Effector CD4-positive, alpha-beta T cell (primary cell): ENCODE data around the gene AJAP1.

ENCODE experiments used
- DNase-seq: peaks from one replicate; pipeline ENCODE4 v3.0.0-alpha.2; 2020

AJAP1 gene

DNA sequence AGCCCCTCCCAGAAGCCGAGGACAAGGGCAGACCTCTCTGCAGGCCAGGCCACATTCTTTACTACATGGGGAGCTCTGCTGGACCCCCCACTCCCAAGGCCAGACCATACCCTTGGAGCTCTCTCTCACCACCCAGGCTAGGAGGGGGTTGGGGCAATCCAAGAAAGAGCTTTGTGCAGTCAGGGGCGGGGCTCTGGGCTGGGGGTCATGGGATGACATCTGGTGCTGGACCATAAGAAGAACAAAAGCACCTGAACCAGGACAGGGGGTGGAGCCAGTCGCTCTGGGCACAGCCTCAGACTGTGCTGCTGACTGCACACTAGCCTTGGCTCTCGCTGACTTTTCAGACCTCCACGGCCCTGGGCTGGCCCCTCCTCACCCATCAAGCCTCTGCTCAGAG is 23.1 kb upstream of the AJAP1 start:
- no peak for DNase-seq

DNA sequence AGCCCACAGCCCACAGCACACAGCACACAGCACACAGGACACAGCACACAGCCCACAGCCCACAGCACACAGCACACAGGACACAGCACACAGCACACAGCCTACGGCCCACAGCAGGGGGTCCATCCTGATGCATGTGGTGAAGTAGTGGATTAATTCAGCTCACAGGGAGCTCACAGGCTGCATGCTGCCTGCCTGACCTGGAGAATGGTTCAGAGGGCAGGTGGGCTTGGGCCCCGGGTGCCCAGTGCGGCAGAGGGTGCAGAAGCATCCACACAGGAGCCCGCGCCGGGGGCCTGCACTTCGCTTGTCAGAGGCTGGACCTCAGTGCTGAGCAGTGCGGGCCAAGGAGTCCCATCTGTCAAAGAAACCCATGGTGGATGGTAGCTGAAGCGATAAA is 21.1 kb upstream of the AJAP1 start:
- no peak for DNase-seq

DNA sequence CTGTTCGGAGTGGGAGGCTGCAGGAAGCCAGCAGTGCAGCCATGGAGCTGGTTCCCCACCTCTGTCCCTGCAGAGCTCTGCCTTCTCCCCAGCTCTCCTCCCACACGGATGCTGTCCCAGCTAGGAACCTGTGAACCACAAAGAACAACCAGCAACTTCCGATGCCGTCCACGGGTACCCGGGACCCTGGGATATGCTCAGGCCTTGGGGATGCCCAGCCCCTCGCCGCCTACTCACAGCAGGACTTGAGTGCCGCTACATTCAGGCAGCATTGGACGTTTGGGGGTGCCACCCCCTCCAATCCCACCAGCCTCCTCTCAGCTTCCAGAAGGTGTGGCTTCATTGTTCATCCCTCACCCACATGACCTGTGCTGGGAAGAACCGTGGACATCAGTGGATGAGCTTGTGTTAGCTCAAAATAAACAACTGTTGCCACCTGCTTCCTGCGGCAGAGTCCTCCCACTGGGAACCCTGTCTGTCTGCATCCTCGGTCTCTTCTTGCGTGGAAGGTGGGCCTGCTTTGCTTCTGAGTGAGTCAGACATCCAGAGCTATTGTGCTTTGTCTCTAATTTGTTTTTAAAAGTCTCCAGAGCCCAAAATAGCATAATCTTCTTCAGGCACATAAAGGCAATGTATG is 20.1 kb upstream of the AJAP1 start:
- no peak for DNase-seq

DNA sequence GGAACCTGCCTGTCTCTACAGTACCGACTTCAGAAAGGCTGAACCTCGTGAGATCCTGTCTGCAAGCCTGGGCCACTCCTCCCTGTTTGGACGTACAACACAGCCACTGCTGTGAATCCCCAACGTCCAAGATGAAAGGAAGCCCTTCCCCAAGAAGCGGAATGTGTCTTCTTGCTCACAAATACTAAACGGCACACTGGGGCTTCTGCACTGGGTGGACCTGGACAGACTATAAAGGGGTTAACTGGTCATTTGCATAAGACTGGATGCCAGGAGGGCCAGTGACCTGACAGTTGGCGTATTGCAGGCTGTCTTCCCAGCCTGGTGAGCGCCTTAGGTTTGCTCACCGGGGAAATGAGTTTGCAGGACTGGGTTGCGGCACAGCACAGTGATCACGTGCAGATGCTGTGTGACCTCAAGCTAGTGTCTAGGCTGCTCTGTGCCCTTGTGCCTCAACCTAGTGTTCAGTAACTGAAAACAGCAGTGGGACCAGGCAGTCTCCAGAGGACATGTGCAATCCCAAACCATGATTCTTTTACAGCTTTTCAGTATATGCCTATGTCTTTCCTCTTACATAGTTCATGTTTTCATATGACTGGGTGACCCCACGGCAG is 19.5 kb upstream of the AJAP1 start:
- no peak for DNase-seq

DNA sequence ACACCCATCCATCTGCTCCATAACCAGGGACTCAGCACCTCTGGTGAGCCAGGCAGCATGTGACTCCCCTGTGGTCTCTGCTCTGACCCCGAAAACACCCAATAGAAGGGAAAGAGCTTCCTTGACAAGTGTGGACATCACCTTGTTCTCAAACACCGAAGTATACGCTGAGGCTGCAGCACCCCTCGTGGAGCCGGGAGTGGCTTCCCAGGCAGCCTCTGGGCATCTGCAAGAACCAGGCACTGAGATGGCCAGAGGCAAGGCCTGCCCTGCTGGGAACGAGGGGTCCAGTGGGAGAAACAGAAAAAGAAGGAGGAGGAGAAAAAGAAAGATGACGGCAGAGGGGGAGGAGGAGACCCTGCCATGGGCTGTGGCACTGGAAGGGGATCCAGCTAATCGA is 18.2 kb upstream of the AJAP1 start:
- no peak for DNase-seq

DNA sequence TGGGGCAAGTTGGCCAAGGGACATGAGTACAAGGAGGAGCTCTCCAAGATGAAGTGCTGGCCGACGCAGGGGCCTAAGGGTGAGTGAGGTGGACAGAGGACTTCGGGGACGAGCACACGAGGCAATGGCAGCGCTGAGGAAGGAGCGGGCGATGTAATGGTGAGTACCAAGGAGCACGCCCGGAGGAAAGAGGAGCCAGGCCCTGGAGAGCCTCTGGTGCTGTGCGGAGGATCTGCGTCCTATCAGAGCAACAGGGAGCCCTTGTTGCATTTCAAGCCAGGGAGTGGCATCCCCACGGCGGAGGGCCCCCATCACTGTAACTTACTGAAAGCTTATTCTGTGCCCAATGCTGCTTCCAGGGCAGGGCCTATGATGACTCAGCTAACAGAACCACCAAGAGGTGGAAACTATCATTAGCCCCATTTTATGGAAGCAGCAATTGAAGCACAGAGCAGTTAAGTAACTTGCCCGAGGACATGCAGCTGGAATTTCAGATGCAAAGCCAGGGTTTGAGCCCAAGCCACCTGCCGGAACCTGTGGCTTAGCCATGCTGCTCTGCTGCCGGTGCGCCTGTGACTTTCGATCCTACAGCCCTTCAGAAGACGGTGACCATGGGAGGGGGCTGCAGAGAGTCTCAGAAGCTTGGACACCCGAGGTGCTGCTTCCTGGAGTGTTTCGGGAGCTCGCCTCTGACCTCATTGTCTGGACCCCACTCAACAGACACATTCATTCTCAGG is 17.6 kb upstream of the AJAP1 start:
- DNase-seq = no peak

DNA sequence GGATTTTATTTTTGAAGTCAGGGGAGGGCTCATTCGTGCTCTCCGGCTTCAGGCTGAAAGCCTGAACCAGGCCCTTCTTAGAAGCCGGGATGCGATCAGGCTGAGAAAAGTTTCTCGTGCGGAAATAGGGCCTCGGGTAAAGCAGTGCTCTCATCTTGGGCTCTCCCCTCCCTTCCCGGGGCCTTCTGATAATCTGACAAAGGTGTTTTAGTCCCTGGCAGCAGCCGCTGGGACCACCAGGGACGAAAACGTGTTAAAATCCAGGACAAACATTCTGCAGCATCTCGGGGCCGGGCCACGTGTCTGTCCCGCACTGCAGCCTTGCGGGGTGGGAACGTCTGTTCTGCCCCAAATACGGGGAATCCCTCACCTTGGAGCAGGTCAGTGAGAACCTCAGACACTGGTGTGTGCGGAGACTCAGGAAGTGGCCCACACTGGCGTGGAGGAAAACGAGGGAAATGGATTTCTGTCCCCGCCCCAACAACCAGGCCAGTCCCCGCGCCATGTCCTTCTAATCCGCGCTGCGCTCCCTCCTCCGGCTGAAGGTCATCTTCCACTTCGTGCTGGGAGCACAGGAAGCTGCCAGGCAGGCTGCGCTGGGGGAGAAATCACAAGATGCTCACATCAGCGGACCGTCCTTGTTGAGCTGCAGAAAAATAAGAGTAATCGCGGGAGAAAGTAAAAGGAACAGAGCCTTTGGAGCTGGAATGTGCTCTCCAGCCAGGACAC is 16.6 kb upstream of the AJAP1 start:
- DNase-seq = no peak

DNA sequence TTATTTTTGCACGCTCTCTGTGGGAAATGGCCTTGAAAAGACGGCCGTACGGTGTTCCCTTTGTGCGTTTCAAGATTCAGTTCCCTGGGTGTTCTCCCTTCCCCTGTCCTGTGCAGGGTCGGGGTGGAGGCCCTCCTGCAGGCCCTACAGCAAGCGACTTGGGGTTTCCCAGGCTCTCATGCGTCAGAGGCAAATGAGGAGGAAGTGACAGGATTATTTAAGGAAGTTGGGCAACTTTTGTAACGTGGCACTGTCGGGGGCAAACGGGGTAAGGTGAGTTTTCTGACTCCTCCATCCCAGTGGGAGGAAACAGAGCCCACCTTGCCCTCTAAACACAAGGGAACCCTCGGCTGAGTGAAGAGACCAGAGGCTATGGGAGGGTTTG is 16.1 kb upstream of the AJAP1 start:
- DNase-seq = no peak

DNA sequence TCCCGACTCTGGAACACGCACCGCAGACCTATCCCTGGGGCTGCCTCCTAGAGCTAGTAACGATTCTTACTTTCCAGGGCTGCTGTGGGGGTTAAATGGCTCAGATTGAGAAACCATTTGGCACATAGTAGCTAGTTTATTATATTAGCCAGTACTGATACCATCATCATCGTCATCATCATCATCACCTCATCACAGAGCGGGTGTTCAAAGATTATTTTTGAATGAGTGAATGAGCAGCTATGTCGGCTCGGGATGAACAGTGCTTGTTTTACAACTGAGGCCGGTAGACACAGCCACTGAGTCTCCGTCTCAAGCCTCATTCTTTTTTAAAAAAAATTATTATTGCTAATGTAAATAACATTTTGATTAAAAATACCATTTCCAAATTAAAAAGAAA is 13.5 kb upstream of the AJAP1 start:
- no peak for DNase-seq

DNA sequence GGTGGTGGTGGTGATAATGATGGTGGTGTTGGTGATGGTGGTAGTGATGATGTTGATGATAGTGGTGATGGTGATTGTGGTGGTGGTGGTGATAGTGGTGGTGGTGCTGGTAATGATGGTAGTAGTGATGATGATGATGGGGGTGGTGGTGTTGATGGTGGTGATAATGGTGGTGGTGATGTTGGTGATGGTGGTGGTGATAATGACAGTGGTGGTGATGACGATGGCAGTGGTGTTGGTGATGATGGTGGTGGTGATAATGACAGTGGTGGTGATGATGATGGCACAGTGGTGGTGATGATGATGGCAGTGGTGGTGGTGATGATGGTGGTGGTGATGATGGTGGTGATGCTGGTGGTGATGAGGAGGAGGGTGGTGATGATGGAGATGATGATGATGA is 7.0 kb upstream of the AJAP1 start:
- DNase-seq = no peak

DNA sequence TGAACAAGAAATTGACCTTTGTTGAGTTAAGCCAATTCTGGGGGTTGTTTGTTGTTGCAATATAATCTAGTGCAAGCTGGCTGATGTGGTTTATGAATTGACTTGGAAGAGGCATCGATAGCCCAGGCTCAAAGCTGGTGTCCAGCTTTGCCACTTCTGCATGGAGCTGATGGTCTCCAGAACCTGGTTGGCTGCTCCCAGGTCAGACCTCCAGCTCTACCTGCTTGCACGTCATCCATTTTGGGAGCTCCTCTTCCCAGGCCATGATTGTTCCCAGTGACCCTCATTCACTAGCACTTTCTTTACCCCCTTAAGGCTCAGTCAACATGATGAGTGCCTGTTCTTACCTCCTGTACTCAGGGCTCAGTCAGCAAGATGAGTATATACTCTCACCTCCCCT is 5.8 kb upstream of the AJAP1 start:
- DNase-seq = no peak

DNA sequence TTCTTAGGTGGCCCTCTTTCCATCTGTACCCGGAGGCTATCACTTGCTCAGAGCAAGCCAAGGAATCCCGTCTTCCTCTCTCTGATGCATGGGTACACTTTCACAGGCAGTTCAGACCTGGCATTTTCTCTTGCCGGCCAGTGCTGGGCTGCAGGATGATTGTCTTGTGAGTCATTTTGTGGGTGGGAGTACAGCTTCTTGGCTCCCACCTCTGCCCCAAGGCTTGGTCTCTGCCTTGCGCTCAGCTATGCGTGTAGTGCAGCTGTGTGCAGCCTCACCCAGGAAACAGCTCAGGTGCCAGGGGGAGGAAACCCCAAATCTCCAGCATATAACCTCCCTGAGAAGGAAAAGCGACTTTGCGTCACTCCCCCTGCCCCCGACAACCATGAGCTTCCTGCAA is 3.9 kb upstream of the AJAP1 start:
- DNase-seq = no peak

DNA sequence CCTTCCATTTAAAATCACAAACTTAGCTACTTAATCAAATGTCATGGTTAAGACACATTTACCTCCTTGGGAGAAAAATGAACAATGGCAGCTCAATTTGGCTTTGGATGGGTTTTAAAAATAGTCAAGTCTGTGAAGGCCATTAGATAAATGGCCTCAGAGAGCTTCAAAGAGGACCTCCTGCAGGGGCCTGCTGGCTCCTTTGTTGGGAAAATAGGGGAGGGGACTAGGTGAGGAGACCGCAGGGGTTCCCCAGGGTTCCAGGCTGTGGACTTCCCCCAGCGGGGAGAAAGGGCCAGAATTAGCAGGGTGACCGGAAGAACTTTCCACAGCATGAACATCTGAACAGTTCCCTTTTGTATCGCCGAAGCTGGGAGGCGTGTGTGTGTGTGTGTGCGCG is 3.4 kb upstream of the AJAP1 start:
- DNase-seq = no peak

DNA sequence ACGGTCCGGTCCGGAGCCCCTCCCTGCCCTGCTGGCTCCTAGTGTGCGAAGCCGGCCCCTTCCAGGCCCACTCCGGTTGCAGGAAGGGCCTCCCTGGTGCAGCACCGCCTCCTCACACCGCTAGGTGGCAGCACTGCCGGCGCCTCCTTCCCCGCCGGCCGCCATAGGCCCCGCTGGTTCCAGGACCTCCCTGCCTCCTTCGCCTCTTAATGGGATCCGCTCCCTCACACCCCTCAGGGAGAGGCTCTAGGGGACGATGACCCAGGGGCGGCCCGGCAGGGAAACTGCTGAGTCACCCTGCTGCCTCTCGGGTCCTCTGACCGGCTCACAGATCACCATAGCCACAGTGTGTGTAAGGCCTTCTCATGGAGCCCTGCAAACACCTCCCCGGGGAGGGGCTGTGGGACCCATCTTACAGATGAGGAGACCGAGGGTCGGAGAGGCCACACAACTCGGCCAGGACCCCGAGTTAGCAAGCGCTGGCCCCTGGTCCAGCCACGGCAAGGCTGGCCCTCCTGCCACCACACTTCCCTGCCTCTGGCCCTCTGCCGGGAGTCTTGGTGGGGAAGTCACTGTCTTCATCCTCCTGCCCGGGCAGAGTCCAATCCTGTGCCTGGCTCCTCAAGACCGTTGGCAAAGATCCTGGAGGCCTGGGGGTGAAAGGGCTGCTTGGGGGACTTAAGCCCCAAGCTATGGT is 1.6 kb upstream of the AJAP1 start:
- peak; percentile 31 for DNase-seq

DNA sequence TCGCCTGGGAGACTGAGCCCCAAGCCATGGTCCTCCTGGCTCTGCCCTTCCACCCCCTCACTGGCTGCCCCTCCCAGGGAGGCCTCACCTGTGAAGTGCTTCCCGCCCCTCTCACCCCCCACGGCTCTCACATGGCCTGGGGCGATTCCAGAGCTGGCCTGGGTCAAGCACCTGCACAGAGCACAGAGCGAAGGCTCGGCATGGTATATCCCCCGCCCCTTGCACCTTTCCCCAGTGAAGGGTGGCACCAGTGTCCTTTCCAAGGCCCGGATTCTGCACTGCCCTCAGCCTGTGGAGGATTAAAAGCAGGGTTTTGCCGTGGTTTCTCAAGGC is 1.1 kb upstream of the AJAP1 start:
- no peak for DNase-seq

DNA sequence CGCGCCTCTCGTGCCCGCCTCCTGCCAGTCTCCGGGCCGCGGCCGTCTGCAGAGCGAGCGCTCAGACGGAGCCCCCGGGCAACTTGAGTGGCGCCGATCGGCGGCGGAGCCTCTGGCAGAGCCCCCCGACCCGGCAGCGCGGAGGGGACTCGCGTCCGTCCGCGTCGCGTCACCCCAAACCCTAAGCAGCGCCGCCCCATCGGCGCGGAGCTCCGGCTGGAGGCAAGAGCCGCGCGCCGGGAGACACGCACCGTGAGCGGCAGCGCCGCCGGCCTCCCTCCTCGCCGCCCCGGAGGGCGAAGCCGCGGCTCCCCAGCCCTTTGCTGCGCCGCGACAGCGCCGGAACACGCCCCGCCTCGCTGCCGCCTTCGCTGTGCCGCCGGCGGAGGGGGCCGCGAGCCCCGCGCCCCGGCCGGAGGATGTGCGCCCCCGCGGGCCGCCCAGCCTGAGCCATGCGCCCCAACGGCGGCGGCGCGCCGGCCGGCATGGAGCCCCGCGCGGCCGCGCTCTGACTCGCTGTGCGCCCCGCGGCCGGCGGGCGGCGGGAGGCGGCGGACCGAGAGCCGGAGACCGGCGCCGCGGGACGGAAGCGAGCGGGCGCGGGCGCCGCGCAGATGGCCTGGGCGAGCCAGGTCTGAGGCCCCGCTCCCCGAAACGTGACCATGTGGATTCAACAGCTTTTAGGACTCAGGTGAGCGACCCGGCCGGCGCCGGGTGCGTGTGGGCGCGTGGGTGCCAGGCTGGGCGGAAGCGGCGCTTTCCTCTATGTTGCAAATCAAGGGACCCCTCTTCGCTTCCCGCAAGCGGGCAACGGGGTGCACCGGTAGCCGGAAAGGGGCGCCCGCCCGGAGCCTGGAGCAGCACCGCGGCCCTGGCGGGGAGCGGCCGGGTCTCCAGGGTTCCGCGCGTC is 610 bp downstream of the AJAP1 start:
- no peak for DNase-seq

DNA sequence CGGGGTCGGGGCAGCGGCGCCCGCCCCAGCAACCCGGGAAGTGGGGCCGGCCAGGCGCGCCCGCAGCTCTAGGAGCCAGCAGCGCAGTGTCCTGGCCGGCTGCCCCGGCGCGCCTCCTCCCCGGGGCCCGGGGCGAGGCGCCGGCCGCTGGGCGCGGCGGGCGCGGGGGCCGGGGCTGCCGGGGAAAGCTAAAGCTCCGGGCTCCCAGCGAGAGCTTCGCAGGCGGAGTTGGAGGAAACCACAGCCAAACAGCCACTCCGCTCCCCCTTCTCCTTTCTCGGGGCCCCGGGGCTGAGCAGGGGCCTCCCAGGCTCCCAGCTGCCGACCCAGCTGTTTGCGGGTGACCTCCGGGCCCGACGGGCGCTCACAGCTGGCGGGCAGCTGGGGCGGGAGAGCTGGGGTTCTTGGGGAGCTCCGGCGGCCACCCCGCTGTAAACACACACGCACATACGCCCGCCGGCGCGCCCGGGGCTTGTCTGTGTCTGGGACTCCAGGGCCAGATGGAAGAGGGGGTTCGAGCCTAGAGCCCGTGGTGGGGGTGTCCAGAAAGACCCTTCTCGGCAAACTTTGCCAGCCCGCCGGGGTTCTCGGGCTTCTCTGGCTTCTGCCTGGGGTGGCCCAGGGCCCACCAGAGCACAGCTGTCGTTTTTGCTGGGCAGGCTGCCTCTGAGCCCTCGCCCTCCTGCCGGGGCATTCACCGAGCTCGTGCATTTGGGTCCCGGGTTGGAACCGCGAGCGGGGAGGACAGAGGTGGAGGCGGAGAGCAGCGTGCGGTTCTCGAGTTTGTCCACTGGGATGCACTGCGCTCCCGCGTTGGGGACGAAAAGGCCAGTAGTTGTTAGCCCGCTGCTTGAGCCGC is 1.5 kb downstream of the AJAP1 start:
- no peak for DNase-seq

DNA sequence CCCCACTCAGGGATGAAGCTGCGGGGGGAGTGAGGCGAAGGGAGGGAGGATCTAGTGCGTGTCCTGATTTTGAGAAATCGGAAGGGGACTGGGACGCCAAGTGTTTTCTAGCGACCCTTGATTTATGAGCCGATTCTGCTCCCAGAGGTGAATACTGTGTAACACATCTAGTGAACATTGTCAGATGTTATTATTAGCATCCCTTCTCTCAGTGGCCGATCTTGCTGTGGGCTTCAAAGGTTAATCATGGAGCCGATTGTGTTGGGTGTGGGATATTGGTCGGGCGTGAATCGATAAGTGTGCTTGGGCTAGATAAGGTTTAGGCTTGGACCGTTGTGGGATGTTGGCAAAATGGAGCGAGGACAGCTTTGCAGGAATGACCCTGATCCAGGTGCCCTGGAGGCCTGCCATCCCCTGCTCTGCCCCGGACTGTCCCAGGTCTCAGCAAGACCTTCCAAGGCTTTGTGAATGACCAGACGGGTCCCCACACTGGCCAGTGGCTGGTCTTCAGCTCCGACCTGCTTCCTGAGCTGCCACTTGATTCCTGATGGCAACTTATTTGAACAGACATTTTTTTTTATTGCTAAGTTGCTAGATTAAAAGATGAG is 2.2 kb downstream of the AJAP1 start:
- no peak for DNase-seq

DNA sequence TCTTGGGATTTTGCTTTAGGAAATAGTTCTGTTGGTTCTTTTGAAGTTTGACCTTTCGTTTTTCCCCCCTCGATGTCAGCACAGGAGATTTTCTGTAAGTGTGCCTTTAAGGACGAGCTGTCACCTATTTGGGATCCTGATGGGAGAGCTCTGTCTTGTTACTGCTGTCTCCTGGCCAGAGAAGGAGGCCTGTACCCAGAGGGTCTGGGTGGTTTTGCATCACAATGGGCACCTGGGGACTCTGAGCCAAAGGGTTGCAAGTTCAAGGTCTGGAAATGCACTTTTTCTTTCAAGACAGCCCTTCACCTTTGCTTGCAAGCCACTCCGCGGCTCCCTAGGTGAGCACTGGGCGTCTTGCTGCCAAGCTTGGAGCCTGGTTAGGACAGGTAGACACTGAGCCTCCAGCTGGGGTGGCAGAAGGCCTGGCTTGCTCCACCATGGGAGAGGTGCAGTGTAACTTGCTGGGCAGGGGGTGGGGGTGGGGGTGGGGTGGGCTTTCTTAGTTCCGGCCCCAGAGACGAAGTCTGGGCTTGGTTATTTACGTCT is 2.9 kb downstream of the AJAP1 start:
- no peak for DNase-seq

DNA sequence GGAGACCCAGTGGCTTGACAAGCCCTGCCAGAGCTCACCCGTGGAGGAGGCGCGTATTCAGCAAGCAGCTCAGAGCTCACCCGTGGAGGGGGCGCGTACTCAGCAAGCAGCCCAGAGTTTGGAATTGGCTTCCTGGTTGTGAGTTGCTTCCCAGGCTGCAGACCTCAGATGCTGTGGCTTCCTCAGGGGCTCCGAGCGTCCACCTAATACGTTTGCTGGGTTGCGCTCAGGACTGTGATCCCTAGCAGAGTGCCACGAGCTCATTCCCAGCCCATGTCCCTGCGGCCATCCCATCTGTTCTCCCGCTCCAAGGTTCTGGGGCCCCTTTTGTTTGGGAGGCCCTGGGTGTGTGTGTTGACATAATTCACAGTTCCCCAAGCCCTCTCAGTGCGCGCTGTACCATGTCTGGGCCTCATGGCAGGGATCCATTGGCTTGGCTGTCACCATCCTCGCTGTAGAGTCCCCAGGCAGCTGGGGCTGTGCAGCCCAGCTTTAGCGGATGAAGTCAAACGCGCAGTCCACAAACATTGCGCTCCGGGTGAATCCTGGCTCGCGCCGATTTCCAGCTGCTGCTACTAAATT is 3.6 kb downstream of the AJAP1 start:
- DNase-seq = no peak
